Upper lobe of right lung (tissue), 1 donor: ENCODE data around the gene ZNF333. TPM values are rescaled to one million over a fixed set of nuclear protein-coding genes. Genes with fewer than 3 reads are reported as not detected.

Experiments
- ATAC-seq: fragments of 200-7000 bp; cut with Tn5 transposase; one replicate; pipeline ENCODE4 v1.9.1; 2020; ENCODE audit warnings: mild to moderate bottlenecking, moderate library complexity
- DNase-seq: peaks from one replicate; pipeline ENCODE4 v3.0.0-alpha.2; 2020
- H3K27ac ChIP-seq: fragments of 200-600 bp; one replicate; pipeline ENCODE4 v1.8.0; 2022
- H3K27me3 ChIP-seq: fragments of 200-600 bp; one replicate; pipeline ENCODE4 v1.8.0; 2022; ENCODE audit warnings: mild to moderate bottlenecking
- H3K36me3 ChIP-seq: fragments of 200-600 bp; one replicate; pipeline ENCODE4 v1.8.0; 2022
- H3K4me1 ChIP-seq: fragments of 200-600 bp; one replicate; pipeline ENCODE4 v1.8.0; 2022
- H3K4me3 ChIP-seq: fragments of 200-600 bp; one replicate; pipeline ENCODE4 v1.8.0; 2022; ENCODE audit warnings: mild to moderate bottlenecking
- H3K9me3 ChIP-seq: fragments of 200-600 bp; one replicate; pipeline ENCODE4 v1.8.0; 2022
- intact Hi-C: fragments of 100-400 bp; cut with DNase I; formaldehyde crosslinking; loops from one replicate; pipeline ENCODE4 v1.11.0; 2022
- total RNA-seq: library from RNA; stranded (reverse); fragmentation: NEBNext Ultra II Directional; extraction: Animal tissue kit (Norgen Biotek cat#: 25700); gene quantifications from one replicate; pipeline ENCODE4 v1.2.1, GENCODE V29; 2021
- TF ChIP-seq, protein P1 (sequence below): fragments of 200-600 bp; IDR thresholded peaks from one replicate; pipeline ENCODE4 v1.8.0; 2022; ENCODE audit warnings: antibody characterized with exemption
- donor health status: DM: no; HTN: yes; CAD: no; lungs with severe emphysema.

The ZNF333 gene
- total RNA-seq, 1 donor from 2014 or later, result 20.4 TPM

DNA sequence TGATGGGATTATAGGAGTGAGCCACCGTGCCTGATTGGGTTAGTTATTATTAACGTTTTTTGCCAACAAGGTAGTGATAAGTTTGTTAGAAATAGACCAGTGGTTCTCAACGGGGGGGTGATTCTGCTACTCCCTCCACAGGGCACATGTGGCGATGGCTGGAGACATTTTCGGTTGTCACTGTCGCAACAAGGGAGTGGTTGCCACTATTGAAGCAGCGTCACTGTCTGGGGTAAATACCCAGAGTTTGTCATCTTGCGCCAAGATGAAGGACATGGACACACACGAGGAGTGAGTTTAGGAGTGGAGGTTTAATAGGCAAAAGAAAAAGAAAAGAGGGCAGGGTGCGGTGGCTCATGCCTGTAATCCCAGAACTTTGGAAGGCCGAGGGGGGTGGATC is 34.1 kb upstream of the ZNF333 start:
- H3K4me1 ChIP-seq, result no peaks in the 10 kb centered on the region
- no peak overlapping the region for H3K27ac ChIP-seq
- no peak for DNase-seq
- intact Hi-C loops, result no loop called here
- no peak for ATAC-seq
- TF ChIP-seq, protein P1, sequence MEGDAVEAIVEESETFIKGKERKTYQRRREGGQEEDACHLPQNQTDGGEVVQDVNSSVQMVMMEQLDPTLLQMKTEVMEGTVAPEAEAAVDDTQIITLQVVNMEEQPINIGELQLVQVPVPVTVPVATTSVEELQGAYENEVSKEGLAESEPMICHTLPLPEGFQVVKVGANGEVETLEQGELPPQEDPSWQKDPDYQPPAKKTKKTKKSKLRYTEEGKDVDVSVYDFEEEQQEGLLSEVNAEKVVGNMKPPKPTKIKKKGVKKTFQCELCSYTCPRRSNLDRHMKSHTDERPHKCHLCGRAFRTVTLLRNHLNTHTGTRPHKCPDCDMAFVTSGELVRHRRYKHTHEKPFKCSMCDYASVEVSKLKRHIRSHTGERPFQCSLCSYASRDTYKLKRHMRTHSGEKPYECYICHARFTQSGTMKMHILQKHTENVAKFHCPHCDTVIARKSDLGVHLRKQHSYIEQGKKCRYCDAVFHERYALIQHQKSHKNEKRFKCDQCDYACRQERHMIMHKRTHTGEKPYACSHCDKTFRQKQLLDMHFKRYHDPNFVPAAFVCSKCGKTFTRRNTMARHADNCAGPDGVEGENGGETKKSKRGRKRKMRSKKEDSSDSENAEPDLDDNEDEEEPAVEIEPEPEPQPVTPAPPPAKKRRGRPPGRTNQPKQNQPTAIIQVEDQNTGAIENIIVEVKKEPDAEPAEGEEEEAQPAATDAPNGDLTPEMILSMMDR, result no peak
- no peaks in the 10 kb centered on the region for H3K9me3 ChIP-seq
- H3K27me3 ChIP-seq, result no peaks in the 10 kb centered on the region
- no peak overlapping the region for H3K4me3 ChIP-seq
- no peaks in the 10 kb centered on the region for H3K36me3 ChIP-seq

DNA sequence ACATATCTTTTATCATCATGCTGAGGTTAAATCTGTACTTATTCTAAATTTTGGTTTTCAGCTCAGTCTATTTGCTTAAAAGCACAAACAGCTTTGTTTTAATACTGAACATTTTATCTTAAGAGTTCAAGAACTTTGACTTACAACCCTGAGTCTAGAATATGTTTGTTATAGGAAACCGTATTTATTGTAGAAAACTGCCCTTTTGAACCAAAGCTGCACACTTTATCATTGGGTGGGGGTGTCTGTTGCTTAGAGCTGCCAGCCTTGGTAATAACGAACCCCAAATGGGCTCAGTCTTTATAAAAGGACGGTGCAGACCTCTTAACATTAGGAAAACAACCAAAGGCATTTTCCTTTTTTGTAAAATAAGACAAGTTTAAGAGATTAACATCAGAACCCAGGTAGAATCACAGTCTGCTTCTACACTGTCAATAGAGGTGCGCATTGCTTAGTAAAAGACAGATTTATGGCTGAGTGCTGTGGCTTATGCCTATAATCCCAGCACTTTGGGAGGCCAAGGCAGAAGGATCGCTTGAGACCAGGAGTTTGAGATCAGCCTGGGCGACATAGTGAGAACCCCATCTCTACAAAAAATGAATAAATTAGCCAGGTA is 29.9 kb upstream of the ZNF333 start:
- no peak overlapping the region for H3K27ac ChIP-seq
- H3K4me1 ChIP-seq, result no peaks in the 10 kb centered on the region
- no peak for DNase-seq
- H3K27me3 ChIP-seq, result no peaks in the 10 kb centered on the region
- TF ChIP-seq, protein P1, result no peak
- no peaks in the 10 kb centered on the region for H3K9me3 ChIP-seq
- H3K36me3 ChIP-seq, result no peaks in the 10 kb centered on the region
- intact Hi-C loops, result no loop called here
- no peak for ATAC-seq
- no peak overlapping the region for H3K4me3 ChIP-seq

DNA sequence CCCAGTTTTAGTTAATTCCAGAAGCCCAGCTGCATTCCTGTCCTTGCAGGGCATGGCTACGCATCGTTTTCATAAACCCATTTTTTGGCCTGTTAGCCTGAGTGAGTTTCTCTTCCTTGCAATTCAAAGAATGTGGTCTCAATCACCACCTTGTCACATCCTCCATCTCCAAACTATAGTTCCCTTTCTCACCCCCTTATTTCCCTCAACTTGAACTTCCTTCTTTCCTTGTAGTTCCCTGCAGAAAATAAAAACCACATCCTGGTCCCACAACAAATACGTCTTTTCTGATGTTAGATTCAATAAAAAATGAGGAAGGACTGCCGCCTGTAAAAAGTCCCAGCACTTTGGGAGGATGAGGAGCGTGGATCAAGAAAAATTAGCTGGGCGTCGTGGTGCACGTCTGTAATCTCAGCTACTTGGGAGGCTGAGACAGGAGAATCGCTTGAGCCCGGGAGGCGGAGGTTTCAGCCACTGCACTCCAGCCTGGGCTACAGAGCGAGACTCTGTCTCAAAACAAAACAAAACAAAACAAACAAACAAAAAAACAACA is 28.4 kb upstream of the ZNF333 start:
- DNase-seq (no peak), ATAC-seq (peak; percentile 87)
- H3K9me3 ChIP-seq, result no peaks in the 10 kb centered on the region
- no peak overlapping the region for H3K27ac ChIP-seq
- intact Hi-C loops, result no loop called here
- H3K4me3 ChIP-seq, result no peak overlapping the region
- no peaks in the 10 kb centered on the region for H3K4me1 ChIP-seq
- no peaks in the 10 kb centered on the region for H3K36me3 ChIP-seq
- TF ChIP-seq, protein P1, result no peak
- H3K27me3 ChIP-seq, result peaks cover 2% of the 10 kb centered on the region

DNA sequence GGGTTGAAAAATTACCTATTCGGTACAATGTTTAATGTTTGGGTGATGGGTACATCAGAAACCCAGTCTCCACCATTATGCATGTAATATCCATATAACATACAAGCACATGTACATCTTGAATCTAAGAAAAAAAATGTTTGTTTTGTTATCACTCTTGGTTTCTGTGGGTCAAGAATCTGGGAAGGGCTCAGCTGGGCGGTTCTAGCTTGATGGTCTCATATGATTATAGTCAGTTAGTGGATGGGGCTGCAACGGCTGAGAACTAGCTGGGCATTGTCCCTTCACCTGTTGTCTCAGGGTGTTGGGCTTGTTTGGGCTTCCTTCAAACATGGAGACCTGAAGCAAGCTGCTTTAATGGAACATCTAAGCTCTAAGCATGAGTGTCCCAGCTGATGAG is 19.9 kb upstream of the ZNF333 start:
- no peak overlapping the region for H3K4me3 ChIP-seq
- DNase-seq (no peak), ATAC-seq (no peak)
- no peaks in the 10 kb centered on the region for H3K9me3 ChIP-seq
- no peaks in the 10 kb centered on the region for H3K4me1 ChIP-seq
- TF ChIP-seq, protein P1, result no peak
- peaks cover 6% of the 10 kb centered on the region for H3K27me3 ChIP-seq
- no peaks in the 10 kb centered on the region for H3K36me3 ChIP-seq
- no peak overlapping the region for H3K27ac ChIP-seq
- intact Hi-C loops, result no loop called here

DNA sequence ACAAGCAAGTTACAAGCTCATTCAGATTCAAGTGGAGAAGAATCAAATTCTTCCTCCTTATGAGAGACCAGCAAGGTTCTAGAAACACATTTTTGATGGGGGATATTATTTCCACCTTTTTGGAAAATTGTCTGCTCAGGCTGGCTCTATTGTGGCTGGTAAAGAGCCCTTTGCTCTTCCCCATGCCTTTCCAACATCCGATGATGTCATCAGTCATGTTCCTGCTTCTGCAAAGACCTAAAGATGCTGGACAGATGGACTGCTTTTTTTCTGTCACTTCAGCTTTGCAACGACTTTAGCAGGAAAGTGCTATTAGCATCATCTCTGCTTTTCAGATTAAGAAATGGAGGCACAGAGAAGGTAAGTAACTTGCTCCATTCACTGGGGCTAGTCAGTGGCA is 19.4 kb upstream of the ZNF333 start:
- H3K27me3 ChIP-seq, result peaks cover 6% of the 10 kb centered on the region
- intact Hi-C loops, result no loop called here
- no peaks in the 10 kb centered on the region for H3K9me3 ChIP-seq
- no peak overlapping the region for H3K27ac ChIP-seq
- DNase-seq (no peak), ATAC-seq (no peak)
- H3K4me3 ChIP-seq, result no peak overlapping the region
- TF ChIP-seq, protein P1, result no peak
- no peaks in the 10 kb centered on the region for H3K4me1 ChIP-seq
- H3K36me3 ChIP-seq, result no peaks in the 10 kb centered on the region
